ENCODE measurements around the gene RNF217.
"Not testable (repeated sequence)": the region's sequence is repeated elsewhere in the genome, so short reads cannot be mapped to it uniquely, and the experiment has no call there.

GRCh38 chr6:125125856-125126255, 163.6 kb downstream of the RNF217 start:
- TF ChIP-seq POLR2AphosphoS5, POLR2A, CTCF, EP300 (IDR thresholded peaks at IDR 0.05): not testable (repeated sequence)
